ENCODE measurements around the gene ZNF778. TPM values are rescaled to one million over a fixed set of nuclear protein-coding genes. Genes with fewer than 3 reads are reported as not detected.
"Not testable (repeated sequence)": the region's sequence is repeated elsewhere in the genome, so short reads cannot be mapped to it uniquely, and the experiment has no call there.

The ZNF778 gene
- total RNA-seq, 2 donors from 2014 or later, result 7.5 to 23.3 TPM

DNA sequence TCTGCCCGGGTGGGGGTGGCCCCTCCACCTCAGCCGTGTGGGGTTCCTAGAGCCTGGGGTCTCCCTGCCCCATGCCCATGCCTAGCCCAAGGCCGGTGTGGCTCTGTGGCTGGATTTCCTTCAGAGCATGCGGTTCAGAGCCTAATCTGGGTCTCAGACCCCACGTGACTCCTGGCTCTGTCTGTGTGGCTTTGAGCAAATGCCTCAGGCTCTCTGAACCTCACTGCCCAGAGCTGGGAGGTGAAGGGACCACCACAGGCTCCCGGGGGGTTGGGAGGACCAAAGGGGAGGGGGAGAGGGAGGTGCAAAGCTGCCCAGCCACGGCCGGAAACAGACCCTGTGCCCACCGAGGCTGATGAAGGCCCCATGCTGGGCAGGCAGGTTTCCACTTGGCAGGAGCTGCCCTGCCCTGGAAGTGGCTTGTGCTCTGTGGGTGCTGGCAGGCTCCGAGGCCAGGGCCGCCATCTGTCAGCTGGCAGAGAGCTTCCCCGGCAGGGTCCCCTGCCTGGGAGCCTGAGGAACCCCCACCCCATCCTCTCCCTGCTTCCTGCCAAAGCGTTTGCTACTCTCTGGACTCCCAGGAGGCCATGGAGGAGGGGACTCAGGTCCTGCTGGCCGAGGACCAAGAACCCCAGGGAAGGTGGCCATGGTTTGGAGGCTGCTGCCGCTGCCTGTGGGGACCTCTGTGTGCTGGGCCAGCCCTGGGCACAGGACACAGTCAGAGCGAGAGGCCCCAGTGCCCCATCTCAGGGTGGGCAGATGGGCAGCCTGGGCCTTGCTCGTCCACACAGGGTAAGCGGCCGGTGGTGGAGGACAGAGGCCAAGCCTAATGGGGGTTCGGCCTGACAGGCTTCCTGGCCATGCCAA lies 42.0 kb upstream of the ZNF778 start:
- peaks cover 5 to 6% of the 10 kb centered on the region in 2 donors for H3K4me1 Mint-ChIP-seq (ENCODE audit: low read depth in 2 of 2)
- H3K9me3 Mint-ChIP-seq, result no peaks in the 10 kb centered on the region
- no peaks in the 10 kb centered on the region for H3K36me3 Mint-ChIP-seq
- no peak for DNase-seq (ENCODE audit: low spot score)
- no peak overlapping the region for H3K4me3 Mint-ChIP-seq
- no peak for ATAC-seq
- no peak overlapping the region for H3K27ac Mint-ChIP-seq
- H3K27me3 Mint-ChIP-seq, result no peaks in the 10 kb centered on the region

DNA sequence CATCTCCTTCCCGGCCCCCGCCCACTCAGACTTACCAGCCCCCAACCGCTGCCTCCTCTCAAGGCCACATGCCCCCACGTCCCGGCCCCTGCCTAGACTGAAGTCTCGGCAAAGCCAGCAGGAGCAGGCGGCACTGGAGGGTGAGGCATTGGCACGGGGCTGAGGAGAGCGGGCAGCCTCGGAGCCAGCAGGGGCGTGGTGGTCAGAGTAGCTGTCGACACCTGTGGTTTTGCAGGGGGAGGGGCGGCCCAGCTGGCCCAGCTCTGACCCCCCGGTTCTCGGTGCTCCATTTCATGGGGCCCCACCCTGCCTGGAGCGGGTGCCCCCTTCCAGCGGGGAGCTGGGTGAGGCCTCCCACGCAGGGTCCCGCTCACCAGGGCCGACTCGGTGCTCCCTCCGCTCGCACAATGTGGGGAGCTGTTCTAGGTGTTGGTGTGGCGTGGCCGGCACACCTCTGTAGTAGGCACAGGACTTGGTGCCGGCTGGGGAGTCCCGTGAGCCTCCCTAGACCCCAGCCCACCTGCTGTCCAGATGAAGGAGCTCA lies 41.3 kb upstream of the ZNF778 start:
- H3K4me1 Mint-ChIP-seq (ENCODE audit: low read depth in 2 of 2), result no peaks in the 10 kb centered on the region
- H3K27me3 Mint-ChIP-seq, result no peaks in the 10 kb centered on the region
- H3K4me3 Mint-ChIP-seq, result no peak overlapping the region
- no peaks in the 10 kb centered on the region for H3K36me3 Mint-ChIP-seq
- DNase-seq (ENCODE audit: low spot score), result no peak
- H3K27ac Mint-ChIP-seq, result no peak overlapping the region
- no peak for ATAC-seq
- H3K9me3 Mint-ChIP-seq, result no peaks in the 10 kb centered on the region

DNA sequence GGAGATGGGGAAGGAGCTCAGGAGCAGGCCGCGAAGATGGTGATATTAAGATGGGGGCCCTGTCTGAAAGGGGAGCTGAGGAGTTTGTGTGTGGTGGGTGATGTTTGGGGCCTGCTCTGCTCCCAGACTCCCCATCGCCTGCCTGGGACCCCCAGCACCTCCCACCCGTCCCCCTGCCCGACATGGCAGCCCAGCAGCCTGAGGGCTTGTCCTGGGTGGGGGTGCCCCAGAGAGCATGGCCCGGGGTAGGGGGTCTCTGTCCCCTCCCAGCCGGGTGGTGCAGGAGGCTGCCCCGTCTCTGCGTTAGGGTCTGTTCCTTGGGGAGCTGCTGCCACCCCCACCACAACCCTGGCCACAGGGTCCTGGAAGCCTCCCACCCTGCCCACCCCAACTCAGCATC lies 40.8 kb upstream of the ZNF778 start:
- no peaks in the 10 kb centered on the region for H3K9me3 Mint-ChIP-seq
- H3K27ac Mint-ChIP-seq, result no peak overlapping the region
- DNase-seq (ENCODE audit: low spot score) (no peak), ATAC-seq (no peak)
- H3K27me3 Mint-ChIP-seq, result peaks cover 0 to 1% of the 10 kb centered on the region in 2 donors
- no peaks in the 10 kb centered on the region for H3K4me1 Mint-ChIP-seq (ENCODE audit: low read depth in 2 of 2)
- no peak overlapping the region for H3K4me3 Mint-ChIP-seq
- no peaks in the 10 kb centered on the region for H3K36me3 Mint-ChIP-seq

DNA sequence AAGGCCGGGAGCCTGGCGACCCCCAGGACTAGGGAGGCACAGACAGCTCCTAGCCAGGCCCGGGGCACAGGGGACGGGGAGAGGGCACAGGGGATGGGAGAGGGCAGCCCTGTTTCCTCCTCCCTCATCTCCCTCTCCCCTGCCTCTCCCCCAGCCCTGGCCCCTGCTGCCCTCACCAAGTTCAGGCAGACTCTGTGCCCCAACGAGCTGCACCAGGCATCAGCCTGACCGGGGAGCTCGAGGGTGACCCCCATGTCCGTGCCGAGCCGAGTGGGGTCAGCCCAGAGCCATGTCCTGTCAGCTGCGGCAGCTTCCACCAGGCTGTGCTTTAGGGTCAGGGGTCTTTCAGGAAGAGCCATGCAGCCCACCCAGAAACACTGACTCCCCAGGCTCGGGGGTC lies 40.0 kb upstream of the ZNF778 start:
- DNase-seq (ENCODE audit: low spot score), result no peak
- ATAC-seq, result no peak
- Mint-ChIP-seq H3K9me3 (no peaks in the 10 kb centered on the region), H3K36me3 (no peaks in the 10 kb centered on the region), H3K4me1 (ENCODE audit: low read depth in 2 of 2) (no peaks in the 10 kb centered on the region), H3K27me3 (peaks cover 0 to 2% of the 10 kb centered on the region in 2 donors), H3K27ac (no peak overlapping the region), H3K4me3 (no peak overlapping the region)

DNA sequence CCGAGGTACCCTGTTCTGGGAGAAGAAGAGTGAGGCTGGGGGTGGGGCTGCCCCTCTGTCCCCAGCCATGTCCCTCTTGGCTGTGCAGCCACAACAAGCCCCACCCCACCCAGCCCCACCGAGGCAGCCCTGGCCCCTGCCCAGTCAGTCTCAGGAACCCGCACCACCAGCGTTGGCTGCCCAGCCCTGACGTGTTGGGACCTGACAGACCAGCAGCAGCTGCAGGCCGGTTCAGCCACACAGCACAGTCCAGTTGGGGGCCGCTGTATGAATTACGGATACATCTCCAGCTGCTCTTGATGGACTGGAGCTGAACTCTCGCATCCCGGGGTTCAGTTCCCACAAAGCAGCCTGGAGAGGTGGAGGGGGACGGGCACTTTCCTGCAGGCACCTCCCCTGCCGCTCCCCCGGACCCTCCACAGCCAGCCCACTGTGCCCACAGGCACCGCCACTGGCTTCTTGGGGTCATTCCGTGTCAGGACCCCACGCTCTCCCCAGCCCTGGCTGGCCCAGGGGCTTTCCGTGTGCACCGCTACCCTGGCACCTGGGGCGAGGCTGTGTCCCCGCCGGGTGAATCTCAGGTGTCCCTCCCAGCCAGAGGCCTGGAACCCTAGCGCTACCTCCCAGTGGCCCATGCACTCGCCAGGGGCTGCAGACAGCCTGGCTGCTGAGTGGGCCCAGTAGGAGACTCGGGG lies 38.9 kb upstream of the ZNF778 start:
- Mint-ChIP-seq H3K9me3 (no peaks in the 10 kb centered on the region), H3K27me3 (peaks cover 0 to 2% of the 10 kb centered on the region in 2 donors), H3K27ac (no peak overlapping the region), H3K4me3 (no peak overlapping the region), H3K36me3 (no peaks in the 10 kb centered on the region), H3K4me1 (ENCODE audit: low read depth in 2 of 2) (no peaks in the 10 kb centered on the region)
- ATAC-seq (no peak), DNase-seq (ENCODE audit: low spot score) (no peak)

DNA sequence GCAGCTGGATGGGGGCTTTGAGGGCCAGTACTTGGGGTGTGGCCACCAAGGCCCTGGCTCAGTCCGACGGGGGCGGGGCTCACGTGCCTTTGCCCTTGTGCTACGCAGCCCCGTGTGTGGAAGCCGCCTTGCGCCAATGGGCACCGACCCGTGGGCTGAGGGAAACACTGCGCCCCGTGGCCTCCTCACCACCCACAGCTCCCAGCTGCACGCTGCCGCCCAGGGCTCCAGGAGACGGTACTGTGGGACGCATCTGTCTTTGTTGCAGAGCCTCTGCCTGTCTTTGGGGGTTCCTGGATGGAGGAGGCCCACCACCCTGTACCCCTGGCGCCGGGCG lies 38.4 kb upstream of the ZNF778 start:
- Mint-ChIP-seq H3K27ac (no peak overlapping the region), H3K9me3 (no peaks in the 10 kb centered on the region), H3K27me3 (peaks cover 0 to 2% of the 10 kb centered on the region in 2 donors), H3K36me3 (no peaks in the 10 kb centered on the region), H3K4me1 (ENCODE audit: low read depth in 2 of 2) (no peaks in the 10 kb centered on the region), H3K4me3 (no peak overlapping the region)
- DNase-seq (ENCODE audit: low spot score) (no peak), ATAC-seq (peak in 1 of 2 donors; percentile 7)

DNA sequence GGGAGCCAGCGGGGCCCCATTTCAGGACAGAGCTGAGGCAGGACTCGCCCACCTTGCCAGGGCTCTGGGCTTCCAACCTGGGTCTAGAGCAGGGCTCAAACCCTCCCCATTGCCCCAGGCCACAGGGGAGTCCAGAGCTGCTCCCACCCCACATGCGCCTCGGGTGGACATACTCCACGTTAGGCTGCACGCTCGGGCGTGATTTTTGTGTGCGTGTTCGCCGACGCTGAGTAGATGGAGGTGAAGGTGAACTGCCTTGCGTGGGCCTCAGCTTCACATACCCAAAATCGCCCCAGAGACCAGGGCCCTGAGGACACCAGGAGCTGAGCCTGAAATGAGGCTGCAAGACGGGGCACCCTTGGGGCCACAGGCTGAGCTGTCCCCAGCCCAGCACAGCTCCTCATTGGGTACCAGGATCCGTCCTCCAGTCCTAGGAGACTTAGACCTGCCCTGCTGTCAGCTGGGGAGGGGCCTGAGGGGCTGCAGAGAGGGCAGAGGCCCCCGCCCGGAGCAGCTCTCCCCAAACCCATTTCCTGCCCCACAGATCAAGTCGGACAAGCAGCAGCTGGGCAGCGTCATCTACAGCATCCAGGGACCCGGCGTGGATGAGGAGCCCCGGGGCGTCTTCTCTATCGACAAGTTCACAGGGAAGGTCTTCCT lies 37.7 kb upstream of the ZNF778 start:
- Mint-ChIP-seq H3K9me3 (no peaks in the 10 kb centered on the region), H3K36me3 (no peaks in the 10 kb centered on the region), H3K4me3 (no peak overlapping the region), H3K4me1 (ENCODE audit: low read depth in 2 of 2) (no peaks in the 10 kb centered on the region), H3K27me3 (peaks cover 0 to 2% of the 10 kb centered on the region in 2 donors), H3K27ac (no peak overlapping the region)
- ATAC-seq (no peak), DNase-seq (ENCODE audit: low spot score) (no peak)

DNA sequence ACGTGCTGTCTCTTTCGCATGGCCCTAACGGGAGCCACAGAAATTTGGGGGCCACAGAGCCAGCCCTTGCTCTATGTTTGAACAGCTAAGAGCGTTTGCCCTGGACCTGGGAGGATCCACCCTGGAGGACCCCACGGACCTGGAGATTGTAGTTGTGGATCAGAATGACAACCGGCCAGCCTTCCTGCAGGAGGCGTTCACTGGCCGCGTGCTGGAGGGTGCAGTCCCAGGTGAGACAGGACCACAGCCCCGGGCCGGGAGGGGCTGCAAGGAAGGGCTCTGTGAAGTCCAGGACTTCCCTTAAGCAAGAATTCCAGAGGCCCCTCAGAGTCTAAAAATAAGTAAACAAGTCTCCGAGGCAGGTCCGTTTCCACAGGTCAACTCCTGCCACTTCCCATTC lies 34.0 kb upstream of the ZNF778 start:
- H3K27ac Mint-ChIP-seq, result no peak overlapping the region

DNA sequence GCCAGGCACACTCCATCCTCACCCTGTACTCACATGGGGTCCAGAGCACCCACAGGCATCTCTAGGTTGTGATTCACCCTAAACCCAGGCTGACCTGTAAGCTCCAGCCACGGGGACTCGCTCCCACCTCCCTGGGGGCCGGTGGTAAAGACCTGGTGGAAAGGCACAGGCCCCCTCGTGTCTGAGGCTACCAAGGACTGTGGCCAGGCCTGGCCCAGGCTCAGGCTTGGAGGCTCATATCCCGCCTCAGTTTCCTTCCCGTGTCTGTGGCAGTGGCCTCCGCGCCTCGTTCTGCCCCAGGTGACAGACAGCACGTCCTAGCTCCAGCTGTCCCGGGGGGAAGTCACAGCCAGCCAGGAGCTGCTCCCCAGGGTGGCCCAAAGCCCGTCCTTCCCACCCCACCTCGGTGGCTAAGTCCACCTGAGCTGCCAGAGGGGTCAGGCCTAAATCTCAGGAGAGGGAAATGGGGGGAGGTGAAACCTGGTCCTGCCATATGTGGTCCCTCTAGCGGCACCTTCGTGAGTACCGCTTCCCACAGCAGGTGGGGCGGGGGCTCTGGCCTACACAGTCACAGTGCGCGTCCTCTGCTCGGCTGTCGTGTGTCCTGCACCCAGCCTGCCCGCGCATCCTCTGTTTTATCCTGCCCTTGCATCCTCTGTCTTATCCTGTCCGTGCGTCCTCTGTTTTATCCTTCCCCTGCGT lies 33.4 kb upstream of the ZNF778 start:
- no peak for ATAC-seq
- Mint-ChIP-seq H3K27ac (no peak overlapping the region), H3K36me3 (no peaks in the 10 kb centered on the region), H3K27me3 (peaks cover 0 to 2% of the 10 kb centered on the region in 2 donors), H3K9me3 (no peaks in the 10 kb centered on the region), H3K4me3 (no peak overlapping the region), H3K4me1 (ENCODE audit: low read depth in 2 of 2) (no peaks in the 10 kb centered on the region)
- DNase-seq (ENCODE audit: low spot score), result peak; percentile 58

More for the DNA sequence above, 34.0 kb upstream of the ZNF778 start:
- H3K4me3 Mint-ChIP-seq, result no peak overlapping the region
- ATAC-seq (no peak), DNase-seq (ENCODE audit: low spot score) (no peak)
- H3K27me3 Mint-ChIP-seq, result peaks cover 0 to 2% of the 10 kb centered on the region in 2 donors
- H3K36me3 Mint-ChIP-seq, result no peaks in the 10 kb centered on the region
- H3K4me1 Mint-ChIP-seq (ENCODE audit: low read depth in 2 of 2), result no peaks in the 10 kb centered on the region
- H3K9me3 Mint-ChIP-seq, result no peaks in the 10 kb centered on the region

DNA sequence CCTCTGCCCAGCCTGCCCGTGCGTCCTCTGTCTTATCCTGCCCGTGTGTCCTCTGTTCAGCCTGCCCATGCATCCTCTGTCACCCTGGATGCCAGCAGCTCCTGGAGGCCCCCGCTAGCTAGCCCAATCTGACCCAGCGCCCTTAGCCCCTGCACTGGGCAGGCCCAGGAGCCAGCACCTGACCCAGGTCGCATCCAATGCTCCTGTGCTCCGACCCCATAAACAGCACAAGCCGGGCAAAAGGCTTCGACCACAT lies 32.9 kb upstream of the ZNF778 start:
- Mint-ChIP-seq H3K4me1 (ENCODE audit: low read depth in 2 of 2) (no peaks in the 10 kb centered on the region), H3K27me3 (peaks cover 0 to 2% of the 10 kb centered on the region in 2 donors), H3K36me3 (no peaks in the 10 kb centered on the region), H3K9me3 (no peaks in the 10 kb centered on the region), H3K4me3 (no peak overlapping the region), H3K27ac (no peak overlapping the region)
- ATAC-seq (no peak), DNase-seq (ENCODE audit: low spot score) (peak; percentile 59)

DNA sequence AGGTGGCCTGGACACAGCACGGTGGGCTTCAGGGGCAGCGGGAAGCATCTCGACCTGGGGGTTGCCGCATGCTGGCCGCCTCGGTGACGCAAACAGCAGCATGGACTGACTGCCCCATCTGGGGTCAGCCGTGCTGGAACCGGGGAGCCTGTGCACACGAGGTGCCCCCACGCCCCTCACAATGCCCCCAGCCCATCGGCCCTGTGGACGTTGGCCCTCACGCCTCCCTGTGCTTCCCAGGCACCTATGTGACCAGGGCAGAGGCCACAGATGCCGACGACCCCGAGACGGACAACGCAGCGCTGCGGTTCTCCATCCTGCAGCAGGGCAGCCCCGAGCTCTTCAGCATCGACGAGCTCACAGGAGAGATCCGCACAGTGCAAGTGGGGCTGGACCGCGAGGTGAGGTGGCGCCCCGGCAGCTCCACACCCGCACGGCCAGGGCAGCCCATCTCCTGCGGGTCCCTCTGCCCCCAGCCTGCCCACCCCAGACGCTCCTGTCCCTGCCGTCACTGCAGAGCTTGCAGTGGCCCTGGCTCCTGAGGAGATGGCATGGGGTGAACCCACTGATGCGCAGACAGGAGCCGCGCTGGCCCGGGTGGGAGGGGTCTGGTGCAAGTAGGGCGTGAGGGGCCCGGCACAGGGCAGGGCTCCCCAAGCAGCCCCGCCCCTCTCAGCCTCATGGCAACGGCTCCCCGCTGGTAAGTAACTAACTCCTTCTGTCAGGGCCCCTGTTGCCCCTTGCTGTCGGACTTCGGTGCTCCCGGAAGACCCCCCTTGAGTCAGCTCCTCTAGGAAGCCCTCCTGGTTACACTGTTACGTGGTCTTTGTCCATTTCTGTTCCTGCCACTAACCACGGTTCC lies 32.3 kb upstream of the ZNF778 start:
- ATAC-seq (peak in 1 of 2 donors; percentile 17), DNase-seq (ENCODE audit: low spot score) (peak; percentile 52)
- H3K27me3 Mint-ChIP-seq, result peaks cover 0 to 2% of the 10 kb centered on the region in 2 donors
- no peak overlapping the region for H3K27ac Mint-ChIP-seq
- H3K4me1 Mint-ChIP-seq (ENCODE audit: low read depth in 2 of 2), result no peaks in the 10 kb centered on the region
- no peak overlapping the region for H3K4me3 Mint-ChIP-seq
- H3K9me3 Mint-ChIP-seq, result no peaks in the 10 kb centered on the region
- no peaks in the 10 kb centered on the region for H3K36me3 Mint-ChIP-seq

DNA sequence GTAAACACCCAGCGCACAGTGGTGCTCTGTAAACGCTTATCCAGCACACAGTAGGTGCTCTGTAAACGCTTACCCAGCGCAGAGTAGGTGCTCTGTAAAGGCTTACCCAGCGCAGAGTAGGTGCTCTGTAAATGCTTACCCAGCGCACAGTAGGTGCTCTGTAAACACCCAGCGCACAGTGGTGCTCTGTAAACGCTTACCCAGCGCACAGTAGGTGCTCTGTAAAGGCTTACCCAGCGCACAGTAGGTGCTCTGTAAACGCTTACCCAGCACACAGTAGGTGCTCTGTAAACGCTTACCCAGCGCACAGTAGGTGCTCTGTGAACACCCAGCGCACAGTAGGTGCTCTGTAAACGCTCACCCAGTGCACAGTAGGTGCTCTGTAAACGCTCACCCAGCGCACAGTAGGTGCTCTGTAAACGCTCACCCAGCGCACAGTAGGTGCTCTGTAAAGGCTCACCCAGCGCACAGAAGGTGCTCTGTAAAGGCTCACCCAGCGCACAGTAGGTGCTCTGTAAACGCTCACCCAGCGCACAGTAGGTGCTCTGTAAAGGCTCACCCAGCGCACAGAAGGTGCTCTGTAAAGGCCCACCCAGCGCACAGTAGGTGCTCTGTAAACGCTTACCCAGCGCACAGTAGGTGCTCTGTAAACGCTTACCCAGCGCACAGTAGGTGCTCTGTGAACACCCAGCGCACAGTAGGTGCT lies 31.5 kb upstream of the ZNF778 start:
- not testable (repeated sequence) for H3K9me3 Mint-ChIP-seq; ATAC-seq; H3K27ac Mint-ChIP-seq; H3K4me1 Mint-ChIP-seq (ENCODE audit: low read depth in 2 of 2); H3K27me3 Mint-ChIP-seq; DNase-seq (ENCODE audit: low spot score); H3K4me3 Mint-ChIP-seq; H3K36me3 Mint-ChIP-seq

Data from natural killer cell treated with Interleukin-12 subunit alpha and Interleukin-12 subunit beta and Interleukin-15 and Interleukin-18, amount 100 ng/mL, for 72 hours (primary cell).